SK-N-SH treated with all-trans-retinoic acid at 6 μM for 48 hours (cell line): Measurements from ENCODE around the gene PAXX.
"Not testable (repeated sequence)": the region's sequence is repeated elsewhere in the genome, so short reads cannot be mapped to it uniquely, and the experiment has no call there.

Source experiments
- ATAC-seq: fragments of 200-7000 bp; cut with Tn5 transposase; 3 replicates; pipeline ENCODE4 v1.9.1; 2020; ENCODE audit warnings: mild to moderate bottlenecking, moderate library complexity
- ARNTL ChIP-seq: fragments of 450-650 bp; formaldehyde crosslinking; IDR thresholded peaks from 2 replicates; pipeline ENCODE4 v1.5.0; 2020; ENCODE audit warnings: low read depth, mild to moderate bottlenecking, moderate library complexity, borderline replicate concordance
- BACH2 ChIP-seq: fragments of 250-450 bp; sonication (Bioruptor Pico); IDR thresholded peaks from 2 replicates; pipeline ENCODE4 v1.9.0; 2021; ENCODE audit warnings: mild to moderate bottlenecking, borderline replicate concordance
- CREB5 ChIP-seq: fragments of 250-450 bp; sonication (Bioruptor Pico); IDR thresholded peaks from 2 replicates; pipeline ENCODE4 v1.5.1; 2020; ENCODE audit warnings: low read depth, mild to moderate bottlenecking, moderate library complexity
- CSDC2 ChIP-seq: fragments of 250-450 bp; sonication (Bioruptor Pico); IDR thresholded peaks from 2 replicates; pipeline ENCODE4 v1.5.0; 2020; ENCODE audit warnings: mild to moderate bottlenecking, moderate library complexity
- CSRNP3 ChIP-seq: fragments of 250-450 bp; sonication (Bioruptor Pico); IDR thresholded peaks from 2 replicates; pipeline ENCODE4 v1.5.1; 2021; ENCODE audit warnings: mild to moderate bottlenecking, moderate library complexity
- ESRRG ChIP-seq: fragments of 250-450 bp; sonication (Bioruptor Pico); IDR thresholded peaks from 2 replicates; pipeline ENCODE4 v1.6.1; 2021; ENCODE audit warnings: mild to moderate bottlenecking
- GLIS3 ChIP-seq: fragments of 250-450 bp; sonication (Bioruptor Pico); IDR thresholded peaks from 2 replicates; pipeline ENCODE4 v1.5.0; 2020; ENCODE audit warnings: mild to moderate bottlenecking, moderate library complexity
- ISL1 ChIP-seq: fragments of 250-450 bp; sonication (Bioruptor Pico); IDR thresholded peaks from 2 replicates; pipeline ENCODE4 v2.1.2; 2022; ENCODE audit warnings: mild to moderate bottlenecking, moderate library complexity
- OSR1 ChIP-seq: fragments of 250-450 bp; sonication (Bioruptor Pico); IDR thresholded peaks from 2 replicates; pipeline ENCODE4 v1.8.0; 2022; ENCODE audit warnings: moderate library complexity, mild to moderate bottlenecking, inconsistent platforms
- PATZ1 ChIP-seq: fragments of 250-450 bp; sonication (Bioruptor Pico); IDR thresholded peaks from 2 replicates; pipeline ENCODE4 v1.8.0; 2020; ENCODE audit warnings: mild to moderate bottlenecking, moderate library complexity, borderline replicate concordance
- PPARA ChIP-seq: fragments of 250-450 bp; sonication (Bioruptor Pico); IDR thresholded peaks from 2 replicates; pipeline ENCODE4 v1.5.0; 2020; ENCODE audit warnings: mild to moderate bottlenecking, borderline replicate concordance
- RARB ChIP-seq: fragments of 250-450 bp; sonication (Bioruptor Pico); IDR thresholded peaks from 2 replicates; pipeline ENCODE4 v1.8.0; 2021; ENCODE audit warnings: mild to moderate bottlenecking, moderate library complexity
- TOX ChIP-seq: fragments of 250-450 bp; sonication (Bioruptor Pico); IDR thresholded peaks from 2 replicates; pipeline ENCODE4 v1.8.0; 2021; ENCODE audit warnings: mild to moderate bottlenecking, moderate library complexity, borderline replicate concordance
- TSHZ2 ChIP-seq: fragments of 250-450 bp; sonication (Bioruptor Pico); IDR thresholded peaks from 2 replicates; pipeline ENCODE4 v1.5.0; 2020; ENCODE audit warnings: mild to moderate bottlenecking, moderate library complexity
- ZFP3 ChIP-seq: fragments of 250-450 bp; sonication (Bioruptor Pico); IDR thresholded peaks from 2 replicates; pipeline ENCODE4 v1.5.0; 2020; ENCODE audit warnings: mild to moderate bottlenecking, moderate library complexity
- ZFP30 ChIP-seq: fragments of 450-650 bp; formaldehyde crosslinking; IDR thresholded peaks from 2 replicates; pipeline ENCODE4 v1.5.0; 2022; ENCODE audit warnings: mild to moderate bottlenecking, moderate library complexity
- ZNF565 ChIP-seq: fragments of 450-650 bp; formaldehyde crosslinking; conservative IDR thresholded peaks from 2 replicates; pipeline ENCODE4 v1.5.0; 2020; ENCODE audit warnings: low read depth, mild to moderate bottlenecking, moderate library complexity
- ZNF70 ChIP-seq: fragments of 450-650 bp; formaldehyde crosslinking; IDR thresholded peaks from 2 replicates; pipeline ENCODE4 v1.5.0; 2020; ENCODE audit warnings: mild to moderate bottlenecking, moderate library complexity
- ZNF8 ChIP-seq: fragments of 450-650 bp; formaldehyde crosslinking; IDR thresholded peaks from 2 replicates; pipeline ENCODE4 v1.5.0; 2020; ENCODE audit warnings: mild to moderate bottlenecking, moderate library complexity

The PAXX gene

GRCh38 chr9:137002646-137003041 lies 10.4 kb downstream of the PAXX start:
- ATAC-seq = no peak
- TF ChIP-seq ESRRG (no peak), ZNF70 (CRISPR knock-in tag) (no peak), GLIS3 (no peak), ISL1 (no peak), CSRNP3 (CRISPR knock-in tag) (no peak), CREB5 (CRISPR knock-in tag) (no peak), ZNF565 (CRISPR knock-in tag) (no peak), BACH2 (CRISPR knock-in tag) (no peak), CSDC2 (CRISPR knock-in tag) (no peak)

- not testable (repeated sequence) for ATAC-seq
Observed at GRCh38 chr9:137004285-137004684, 12.1 kb downstream of the PAXX start.

GRCh38 chr9:137006116-137007003 lies 14.1 kb downstream of the PAXX start:
- no peak for ATAC-seq
- TF ChIP-seq ZFP30 (CRISPR knock-in tag) (no peak), BACH2 (CRISPR knock-in tag) (no peak), RARB (CRISPR knock-in tag) (no peak), TOX (CRISPR knock-in tag) (no peak), ARNTL (CRISPR knock-in tag) (no peak), TSHZ2 (CRISPR knock-in tag) (no peak), PPARA (CRISPR knock-in tag) (no peak), ZNF70 (CRISPR knock-in tag) (no peak), CSDC2 (CRISPR knock-in tag) (no peak), ZNF8 (CRISPR knock-in tag) (no peak), ZFP3 (CRISPR knock-in tag) (no peak), PATZ1 (CRISPR knock-in tag) (no peak), ZNF565 (CRISPR knock-in tag) (no peak), OSR1 (CRISPR knock-in tag) (no peak), CSRNP3 (CRISPR knock-in tag) (no peak)
